Karpas-422 (cell line): ENCODE measurements around the gene VSTM5. TPM values are rescaled to one million over a fixed set of nuclear protein-coding genes. Genes with fewer than 3 reads are reported as not detected.

Source experiments
- DNase-seq: peaks from one replicate; pipeline ENCODE4 v3.0.0-alpha.2; 2015
- H2AFZ ChIP-seq: fragments of 200-600 bp; sonication (generic); 2 replicates; pipeline ENCODE4 v1.6.1; 2014; ENCODE audit warnings: antibody characterized with exemption, low read length, mixed read lengths
- H3K27ac ChIP-seq: fragments of 200-600 bp; sonication (generic); 2 replicates; pipeline ENCODE4 v1.5.1; 2014; ENCODE audit warnings: mild to moderate bottlenecking, low read length, moderate library complexity
- H3K27me3 ChIP-seq: fragments of 200-600 bp; sonication (generic); 2 replicates; pipeline ENCODE4 v1.6.1; 2014; ENCODE audit warnings: low read length, mixed read lengths
- H3K36me3 ChIP-seq: fragments of 200-600 bp; sonication (generic); 2 replicates; pipeline ENCODE4 v1.6.1; 2014; ENCODE audit warnings: low read length, mixed read lengths; ENCODE audit not compliant: insufficient read depth
- H3K4me1 ChIP-seq: fragments of 200-600 bp; sonication (generic); 2 replicates; pipeline ENCODE4 v1.6.1; 2014; ENCODE audit warnings: mild to moderate bottlenecking, low read length, mixed read lengths
- H3K4me2 ChIP-seq: fragments of 200-600 bp; sonication (generic); 2 replicates; pipeline ENCODE4 v1.6.1; 2014; ENCODE audit warnings: low read length, low read depth, mild to moderate bottlenecking; ENCODE audit not compliant: poor library complexity, severe bottlenecking
- H3K4me3 ChIP-seq: fragments of 200-600 bp; sonication (generic); 2 replicates; pipeline ENCODE4 v1.5.1; 2014; ENCODE audit warnings: mild to moderate bottlenecking, antibody characterized with exemption, low read length, mixed read lengths
- H3K79me2 ChIP-seq: fragments of 200-600 bp; sonication (generic); 2 replicates; pipeline ENCODE4 v1.6.1; 2014; ENCODE audit warnings: mild to moderate bottlenecking, low read length, mixed read lengths
- H3K9ac ChIP-seq: fragments of 200-600 bp; sonication (generic); 2 replicates; pipeline ENCODE4 v1.6.0; 2014; ENCODE audit warnings: low read length
- H3K9me2 ChIP-seq: fragments of 200-600 bp; sonication (generic), shearing (Covaris generic); replicated peaks from 2 replicates; pipeline ENCODE4 v1.6.0; 2014; ENCODE audit warnings: mild to moderate bottlenecking, low read length, moderate library complexity; ENCODE audit not compliant: insufficient read depth
- H3K9me3 ChIP-seq: fragments of 300-700, 200-600 bp; sonication (generic); 2 replicates; pipeline ENCODE4 v1.6.1; 2014; ENCODE audit warnings: low read length, mixed read lengths
- H4K20me1 ChIP-seq: fragments of 200-600 bp; sonication (generic); 2 replicates; pipeline ENCODE4 v1.6.1; 2014; ENCODE audit warnings: mild to moderate bottlenecking, antibody characterized with exemption, low read length, low read depth; ENCODE audit not compliant: insufficient read depth
- total RNA-seq: library from RNA; depleted of rRNA; stranded (reverse); fragments of >200 nt; shearing (Covaris generic); gene quantifications from 2 replicates; pipeline ENCODE4 v1.2.3, GENCODE V29; 2014; ENCODE audit warnings: low replicate concordance

VSTM5 gene
- total RNA-seq, 1 experiment from 2014 or later = not detected

GRCh38 chr11:93801366-93801765 is 49.1 kb downstream of the VSTM5 start:
- no peaks in the 10 kb centered on the region for H3K9me3 ChIP-seq
- peaks cover 84% of the 10 kb centered on the region for H3K36me3 ChIP-seq
- no peaks in the 10 kb centered on the region for H3K9me2 ChIP-seq
- H3K27me3 ChIP-seq = no peaks in the 10 kb centered on the region
- H4K20me1 ChIP-seq = peaks cover 23% of the 10 kb centered on the region
- no peak overlapping the region for H3K27ac ChIP-seq
- H3K4me2 ChIP-seq = no peak overlapping the region
- H2AFZ ChIP-seq = no peak overlapping the region
- no peak overlapping the region for H3K9ac ChIP-seq
- H3K79me2 ChIP-seq = peaks cover 90% of the 10 kb centered on the region
- H3K4me1 ChIP-seq = no peaks in the 10 kb centered on the region
- no peak overlapping the region for H3K4me3 ChIP-seq
- no peak for DNase-seq

- H2AFZ ChIP-seq = no peak overlapping the region
- no peaks in the 10 kb centered on the region for H3K9me3 ChIP-seq
- no peaks in the 10 kb centered on the region for H3K4me1 ChIP-seq
- H3K4me3 ChIP-seq = no peak overlapping the region
- H3K9me2 ChIP-seq = no peaks in the 10 kb centered on the region
- H4K20me1 ChIP-seq = peaks cover 14% of the 10 kb centered on the region
- H3K9ac ChIP-seq = no peak overlapping the region
- no peak for DNase-seq
- H3K79me2 ChIP-seq = peaks cover 84% of the 10 kb centered on the region
- peaks cover 88% of the 10 kb centered on the region for H3K36me3 ChIP-seq
- no peaks in the 10 kb centered on the region for H3K27me3 ChIP-seq
- H3K27ac ChIP-seq = no peak overlapping the region
- H3K4me2 ChIP-seq = no peak overlapping the region
Measured at GRCh38 chr11:93796441-93797231, 53.8 kb downstream of the VSTM5 start.

GRCh38 chr11:93791493-93791892 is 58.9 kb downstream of the VSTM5 start:
- Histone ChIP-seq H3K27ac (no peak overlapping the region), H3K9me2 (no peaks in the 10 kb centered on the region), H4K20me1 (peaks cover 49% of the 10 kb centered on the region), H3K36me3 (peaks cover 88% of the 10 kb centered on the region), H3K9me3 (no peaks in the 10 kb centered on the region), H2AFZ (no peak overlapping the region), H3K79me2 (peaks cover 89% of the 10 kb centered on the region), H3K27me3 (no peaks in the 10 kb centered on the region), H3K4me1 (peaks cover 7% of the 10 kb centered on the region), H3K4me2 (no peak overlapping the region), H3K4me3 (no peak overlapping the region), H3K9ac (no peak overlapping the region)
- DNase-seq = no peak

GRCh38 chr11:93784935-93785360 is 65.5 kb downstream of the VSTM5 start:
- Histone ChIP-seq H3K79me2 (peaks cover 86% of the 10 kb centered on the region), H3K36me3 (peaks cover 49% of the 10 kb centered on the region), H2AFZ (peak overlapping the region; percentile 46; the same call in 1 of the 2 replicates), H3K9me3 (no peaks in the 10 kb centered on the region), H3K9ac (peak overlapping the region; percentile 89), H3K27me3 (no peaks in the 10 kb centered on the region), H3K27ac (peak overlapping the region; percentile 70), H3K4me2 (peak overlapping the region; percentile 80), H4K20me1 (peaks cover 42% of the 10 kb centered on the region), H3K4me3 (peak overlapping the region; percentile 79), H3K4me1 (peaks cover 32% of the 10 kb centered on the region), H3K9me2 (no peaks in the 10 kb centered on the region)
- peak; percentile 88 for DNase-seq

- peak; percentile 100 for DNase-seq
- Histone ChIP-seq H3K4me2 (peak within 1 kb of the TSS; percentile 80), H3K9me2 (no peaks in the 10 kb centered on the region), H4K20me1 (peaks cover 37% of the 10 kb centered on the region), H2AFZ (peak within 1 kb of the TSS; percentile 46), H3K36me3 (peaks cover 44% of the 10 kb centered on the region), H3K27me3 (no peaks in the 10 kb centered on the region), H3K79me2 (peaks cover 79% of the 10 kb centered on the region), H3K4me3 (peak within 1 kb of the TSS; percentile 79), H3K27ac (peak within 1 kb of the TSS; percentile 70), H3K9me3 (no peaks in the 10 kb centered on the region), H3K4me1 (peaks cover 32% of the 10 kb centered on the region), H3K9ac (peak within 1 kb of the TSS; percentile 89)
Measured at GRCh38 chr11:93784145-93784934, 66.1 kb downstream of the VSTM5 start, which contains the start of gene MED17. Gene MED17, plus strand, starts transcription at chr11:93784282. Its CDS starts 232 bp downstream, at chr11:93784514.

- Histone ChIP-seq H3K4me3 (peak overlapping the region; percentile 79), H3K9me2 (no peaks in the 10 kb centered on the region), H3K27me3 (no peaks in the 10 kb centered on the region), H3K4me1 (peaks cover 32% of the 10 kb centered on the region), H2AFZ (peak overlapping the region; percentile 46), H3K27ac (peak overlapping the region; percentile 70; the same call in 1 of the 2 replicates), H3K4me2 (peak overlapping the region; percentile 80), H3K79me2 (peaks cover 74% of the 10 kb centered on the region), H3K36me3 (peaks cover 38% of the 10 kb centered on the region), H3K9me3 (no peaks in the 10 kb centered on the region), H4K20me1 (peaks cover 36% of the 10 kb centered on the region), H3K9ac (peak overlapping the region; percentile 89)
- DNase-seq = no peak
Measured at GRCh38 chr11:93783765-93784144, 66.7 kb downstream of the VSTM5 start.

- H3K27me3 ChIP-seq = no peaks in the 10 kb centered on the region
- DNase-seq = no peak
- H3K4me2 ChIP-seq = peak overlapping the region; percentile 80
- peaks cover 70% of the 10 kb centered on the region for H3K79me2 ChIP-seq
- H3K4me1 ChIP-seq = peaks cover 32% of the 10 kb centered on the region
- peaks cover 33% of the 10 kb centered on the region for H4K20me1 ChIP-seq
- H3K9me2 ChIP-seq = no peaks in the 10 kb centered on the region
- no peaks in the 10 kb centered on the region for H3K9me3 ChIP-seq
- peak overlapping the region; percentile 89 for H3K9ac ChIP-seq
- peak overlapping the region; percentile 79 for H3K4me3 ChIP-seq
- H3K27ac ChIP-seq = peak overlapping the region; percentile 70; the same call in 1 of the 2 replicates
- H3K36me3 ChIP-seq = peaks cover 36% of the 10 kb centered on the region; the same call in 1 of the 2 replicates
- H2AFZ ChIP-seq = peak overlapping the region; percentile 46; the same call in 1 of the 2 replicates
Measured at GRCh38 chr11:93783362-93783761, 67.1 kb downstream of the VSTM5 start.

- H3K27me3 ChIP-seq = no peaks in the 10 kb centered on the region
- H3K4me1 ChIP-seq = no peaks in the 10 kb centered on the region
- H3K9me3 ChIP-seq = no peaks in the 10 kb centered on the region
- no peak overlapping the region for H3K4me3 ChIP-seq
- peaks cover 5% of the 10 kb centered on the region; the same call in 1 of the 2 replicates for H3K36me3 ChIP-seq
- peak; percentile 90 for DNase-seq
- H2AFZ ChIP-seq = no peak overlapping the region
- H3K27ac ChIP-seq = no peak overlapping the region
- H3K4me2 ChIP-seq = no peak overlapping the region
- no peaks in the 10 kb centered on the region for H4K20me1 ChIP-seq
- H3K79me2 ChIP-seq = peaks cover 3% of the 10 kb centered on the region; the same call in 1 of the 2 replicates
- H3K9me2 ChIP-seq = no peaks in the 10 kb centered on the region
- no peak overlapping the region for H3K9ac ChIP-seq
Measured at GRCh38 chr11:93775289-93775688, 75.1 kb downstream of the VSTM5 start.
